ENCODE measurements around the gene STAT5A. TPM values are rescaled to one million over a fixed set of nuclear protein-coding genes. Genes with fewer than 3 reads are reported as not detected.
"Not testable (repeated sequence)": the region's sequence is repeated elsewhere in the genome, so short reads cannot be mapped to it uniquely, and the experiment has no call there.

The STAT5A gene
- total RNA-seq, 1 donor from 2014 or later = 21.9 TPM

DNA sequence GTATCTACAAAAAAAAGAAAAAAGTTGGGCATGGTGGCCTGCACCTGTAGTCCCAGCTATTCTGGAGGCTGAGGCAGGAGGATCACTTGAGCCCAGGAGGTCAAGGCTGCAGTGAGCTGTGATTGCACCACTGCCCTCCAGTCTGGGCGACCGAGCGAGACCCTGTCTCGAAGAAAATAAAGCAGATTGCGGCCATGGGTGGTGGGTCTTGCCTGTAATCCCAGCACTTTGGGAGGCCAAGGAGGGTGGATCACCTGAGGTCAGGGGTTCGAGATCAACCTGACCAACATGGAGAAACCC is 16.7 kb downstream of the STAT5A start:
- DNase-seq (ENCODE audit: extremely low read depth, low read depth, low spot score) = not testable (repeated sequence)

DNA sequence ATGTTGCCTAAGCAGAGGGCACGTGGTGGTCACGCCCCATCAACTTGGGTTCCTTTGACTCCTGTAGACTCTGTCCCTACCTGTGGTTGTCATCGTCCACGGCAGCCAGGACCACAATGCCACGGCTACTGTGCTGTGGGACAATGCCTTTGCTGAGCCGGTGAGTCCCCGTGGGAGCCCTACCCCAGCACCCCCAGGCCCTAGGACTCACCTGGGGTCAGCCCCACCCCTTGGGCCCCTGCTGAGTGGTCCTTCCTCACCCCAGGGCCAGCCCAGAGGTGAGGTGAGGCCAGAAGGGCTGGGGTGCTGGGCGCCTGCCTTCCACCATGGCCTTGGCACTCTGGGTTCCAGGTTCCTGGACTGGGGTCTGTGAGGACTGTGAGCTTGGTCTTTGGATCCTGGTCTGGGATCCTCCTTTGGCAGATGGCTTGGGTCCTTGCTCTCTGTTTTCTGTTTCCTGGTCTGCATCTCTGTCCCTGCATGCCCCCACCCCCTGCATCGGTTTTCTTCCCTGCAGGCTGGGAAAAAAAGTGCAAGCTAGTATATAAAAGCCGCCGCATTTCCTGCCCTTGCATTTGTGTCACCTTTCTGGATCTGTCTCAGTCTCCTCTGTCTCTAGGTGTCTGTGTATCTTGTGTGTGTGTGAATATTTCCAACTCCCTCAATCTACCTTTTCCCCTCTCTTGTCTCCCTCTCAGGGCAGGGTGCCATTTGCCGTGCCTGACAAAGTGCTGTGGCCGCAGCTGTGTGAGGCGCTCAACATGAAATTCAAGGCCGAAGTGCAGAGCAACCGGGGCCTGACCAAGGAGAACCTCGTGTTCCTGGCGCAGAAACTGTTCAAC is 17.5 kb downstream of the STAT5A start:
- no peak for DNase-seq (ENCODE audit: extremely low read depth, low read depth, low spot score)

DNA sequence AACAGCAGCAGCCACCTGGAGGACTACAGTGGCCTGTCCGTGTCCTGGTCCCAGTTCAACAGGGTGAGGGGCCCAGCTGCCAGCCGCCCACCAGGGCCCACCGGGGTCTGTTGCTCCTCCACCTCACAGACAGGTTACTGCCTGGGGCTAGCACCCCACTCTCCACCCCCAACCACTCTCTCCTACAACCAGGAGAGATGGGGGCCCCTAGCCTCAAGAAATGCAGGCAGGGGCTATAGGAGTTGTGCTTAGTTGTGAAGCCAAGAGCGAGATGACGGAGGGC is 18.0 kb downstream of the STAT5A start:
- DNase-seq (ENCODE audit: extremely low read depth, low read depth, low spot score) = no peak

DNA sequence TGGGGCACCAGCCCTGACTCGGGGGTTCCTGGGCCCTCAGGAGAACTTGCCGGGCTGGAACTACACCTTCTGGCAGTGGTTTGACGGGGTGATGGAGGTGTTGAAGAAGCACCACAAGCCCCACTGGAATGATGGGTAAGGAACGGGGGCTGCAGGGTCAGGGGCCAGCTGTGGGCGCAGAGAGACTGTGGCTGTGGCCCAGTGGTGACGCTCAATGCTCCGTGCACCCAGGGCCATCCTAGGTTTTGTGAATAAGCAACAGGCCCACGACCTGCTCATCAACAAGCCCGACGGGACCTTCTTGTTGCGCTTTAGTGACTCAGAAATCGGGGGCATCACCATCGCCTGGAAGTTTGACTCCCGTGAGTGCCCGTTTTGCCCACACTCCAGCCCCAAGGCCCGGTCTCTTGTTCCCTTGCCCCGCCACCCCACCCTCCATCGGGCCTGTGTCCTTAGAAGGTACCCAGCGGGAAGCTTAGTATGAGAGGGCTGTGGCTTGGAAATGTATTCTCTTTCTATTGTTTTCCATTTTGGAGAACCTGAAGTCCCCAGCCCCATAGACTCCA is 19.1 kb downstream of the STAT5A start:
- DNase-seq (ENCODE audit: extremely low read depth, low read depth, low spot score) = no peak

DNA sequence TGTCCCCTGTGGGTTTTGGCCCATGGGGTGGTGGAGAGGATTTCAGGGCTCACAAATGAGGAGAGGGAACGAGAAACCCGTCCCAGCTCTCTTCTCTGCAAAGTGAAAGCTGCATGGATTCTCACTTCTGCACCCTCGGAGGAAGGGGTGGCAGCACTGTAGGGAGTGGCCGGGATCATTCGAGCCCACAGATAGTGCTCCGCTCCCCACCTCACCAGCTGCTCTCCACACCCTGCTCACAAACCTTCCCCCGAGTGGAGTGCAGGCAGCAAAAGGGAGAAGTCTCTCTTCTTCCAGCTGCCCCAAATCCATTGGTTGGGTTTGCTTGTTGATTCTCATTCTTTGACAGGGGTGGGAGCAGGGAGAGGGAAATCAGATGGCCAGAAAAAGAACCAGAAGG is 20.1 kb downstream of the STAT5A start:
- no peak for DNase-seq (ENCODE audit: extremely low read depth, low read depth, low spot score)

DNA sequence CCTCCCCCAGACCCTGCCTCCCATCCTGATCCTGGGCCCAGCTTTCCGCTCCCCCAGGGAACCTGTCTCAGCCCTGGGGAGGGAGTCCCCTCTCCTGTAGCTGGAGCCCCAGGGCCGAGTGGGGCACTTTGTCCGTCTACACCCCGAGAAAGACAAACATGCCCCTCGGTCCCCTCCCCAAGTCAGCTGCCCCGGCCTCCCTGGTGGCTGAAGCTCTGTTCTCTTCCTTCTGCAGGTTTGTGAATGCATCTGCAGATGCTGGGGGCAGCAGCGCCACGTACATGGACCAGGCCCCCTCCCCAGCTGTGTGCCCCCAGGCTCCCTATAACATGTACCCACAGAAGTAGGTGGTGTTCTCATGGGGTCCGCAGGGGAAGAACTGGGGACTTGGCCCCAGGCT is 20.8 kb downstream of the STAT5A start:
- DNase-seq (ENCODE audit: extremely low read depth, low read depth, low spot score) = no peak

DNA sequence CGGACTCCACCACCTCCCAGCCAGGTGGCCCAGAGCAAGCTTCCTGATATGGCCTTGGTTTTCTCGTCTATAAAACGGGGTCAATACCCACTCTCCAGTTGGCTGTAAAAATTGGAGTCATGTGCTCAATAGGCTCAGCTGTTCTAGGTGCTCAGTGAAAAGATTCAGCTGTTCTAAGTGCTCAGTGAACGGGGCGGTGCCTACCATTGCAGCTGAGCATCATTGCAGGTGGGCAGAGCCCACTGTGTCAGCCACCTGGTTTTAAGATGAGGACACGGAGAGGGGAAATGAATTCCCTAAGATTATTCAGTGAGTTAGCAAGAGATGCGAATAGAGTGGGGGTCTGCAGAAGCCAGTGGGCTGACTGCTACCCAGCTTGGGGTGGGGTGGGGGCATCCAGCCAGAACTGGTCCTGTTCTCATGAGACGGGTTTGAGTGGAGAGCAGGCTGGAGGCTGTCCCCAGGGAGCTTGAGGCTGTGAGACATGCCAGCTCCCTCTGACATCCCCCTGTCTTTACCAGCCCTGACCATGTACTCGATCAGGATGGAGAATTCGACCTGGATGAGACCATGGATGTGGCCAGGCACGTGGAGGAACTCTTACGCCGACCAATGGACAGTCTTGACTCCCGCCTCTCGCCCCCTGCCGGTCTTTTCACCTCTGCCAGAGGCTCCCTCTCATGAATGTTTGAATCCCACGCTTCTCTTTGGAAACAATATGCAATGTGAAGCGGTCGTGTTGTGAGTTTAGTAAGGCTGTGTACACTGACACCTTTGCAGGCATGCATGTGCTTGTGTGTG is 21.9 kb downstream of the STAT5A start:
- DNase-seq (ENCODE audit: extremely low read depth, low read depth, low spot score) = no peak

DNA sequence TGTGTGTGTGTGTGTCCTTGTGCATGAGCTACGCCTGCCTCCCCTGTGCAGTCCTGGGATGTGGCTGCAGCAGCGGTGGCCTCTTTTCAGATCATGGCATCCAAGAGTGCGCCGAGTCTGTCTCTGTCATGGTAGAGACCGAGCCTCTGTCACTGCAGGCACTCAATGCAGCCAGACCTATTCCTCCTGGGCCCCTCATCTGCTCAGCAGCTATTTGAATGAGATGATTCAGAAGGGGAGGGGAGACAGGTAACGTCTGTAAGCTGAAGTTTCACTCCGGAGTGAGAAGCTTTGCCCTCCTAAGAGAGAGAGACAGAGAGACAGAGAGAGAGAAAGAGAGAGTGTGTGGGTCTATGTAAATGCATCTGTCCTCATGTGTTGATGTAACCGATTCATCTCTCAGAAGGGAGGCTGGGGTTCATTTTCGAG is 22.5 kb downstream of the STAT5A start:
- no peak for DNase-seq (ENCODE audit: extremely low read depth, low read depth, low spot score)

DNA sequence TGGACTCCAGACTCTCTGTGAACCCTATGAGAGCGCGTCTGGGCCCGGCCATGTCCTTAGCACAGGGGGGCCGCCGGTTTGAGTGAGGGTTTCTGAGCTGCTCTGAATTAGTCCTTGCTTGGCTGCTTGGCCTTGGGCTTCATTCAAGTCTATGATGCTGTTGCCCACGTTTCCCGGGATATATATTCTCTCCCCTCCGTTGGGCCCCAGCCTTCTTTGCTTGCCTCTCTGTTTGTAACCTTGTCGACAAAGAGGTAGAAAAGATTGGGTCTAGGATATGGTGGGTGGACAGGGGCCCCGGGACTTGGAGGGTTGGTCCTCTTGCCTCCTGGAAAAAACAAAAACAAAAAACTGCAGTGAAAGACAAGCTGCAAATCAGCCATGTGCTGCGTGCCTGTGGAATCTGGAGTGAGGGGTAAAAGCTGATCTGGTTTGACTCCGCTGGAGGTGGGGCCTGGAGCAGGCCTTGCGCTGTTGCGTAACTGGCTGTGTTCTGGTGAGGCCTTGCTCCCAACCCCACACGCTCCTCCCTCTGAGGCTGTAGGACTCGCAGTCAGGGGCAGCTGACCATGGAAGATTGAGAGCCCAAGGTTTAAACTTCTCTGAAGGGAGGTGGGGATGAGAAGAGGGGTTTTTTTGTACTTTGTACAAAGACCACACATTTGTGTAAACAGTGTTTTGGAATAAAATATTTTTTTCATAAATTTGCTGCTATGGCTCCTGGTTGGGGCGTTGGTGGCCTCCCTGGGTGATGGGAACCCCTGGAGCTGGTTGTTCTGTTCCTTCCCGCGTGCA is 23.1 kb downstream of the STAT5A start:
- no peak for DNase-seq (ENCODE audit: extremely low read depth, low read depth, low spot score)

DNA sequence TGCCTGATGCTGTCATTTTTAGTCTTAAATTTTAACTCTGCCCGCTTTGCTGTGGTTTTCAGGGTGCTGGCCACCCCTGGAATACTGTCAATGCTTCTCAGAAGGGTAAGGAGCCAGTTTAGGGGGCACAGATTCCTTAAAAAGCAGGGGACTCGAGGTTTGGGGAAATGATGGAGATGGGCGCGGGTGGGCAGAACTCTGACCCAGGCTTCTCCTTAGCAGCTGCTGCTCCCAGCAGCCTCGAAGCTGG is 23.7 kb downstream of the STAT5A start:
- no peak for DNase-seq (ENCODE audit: extremely low read depth, low read depth, low spot score)

DNA sequence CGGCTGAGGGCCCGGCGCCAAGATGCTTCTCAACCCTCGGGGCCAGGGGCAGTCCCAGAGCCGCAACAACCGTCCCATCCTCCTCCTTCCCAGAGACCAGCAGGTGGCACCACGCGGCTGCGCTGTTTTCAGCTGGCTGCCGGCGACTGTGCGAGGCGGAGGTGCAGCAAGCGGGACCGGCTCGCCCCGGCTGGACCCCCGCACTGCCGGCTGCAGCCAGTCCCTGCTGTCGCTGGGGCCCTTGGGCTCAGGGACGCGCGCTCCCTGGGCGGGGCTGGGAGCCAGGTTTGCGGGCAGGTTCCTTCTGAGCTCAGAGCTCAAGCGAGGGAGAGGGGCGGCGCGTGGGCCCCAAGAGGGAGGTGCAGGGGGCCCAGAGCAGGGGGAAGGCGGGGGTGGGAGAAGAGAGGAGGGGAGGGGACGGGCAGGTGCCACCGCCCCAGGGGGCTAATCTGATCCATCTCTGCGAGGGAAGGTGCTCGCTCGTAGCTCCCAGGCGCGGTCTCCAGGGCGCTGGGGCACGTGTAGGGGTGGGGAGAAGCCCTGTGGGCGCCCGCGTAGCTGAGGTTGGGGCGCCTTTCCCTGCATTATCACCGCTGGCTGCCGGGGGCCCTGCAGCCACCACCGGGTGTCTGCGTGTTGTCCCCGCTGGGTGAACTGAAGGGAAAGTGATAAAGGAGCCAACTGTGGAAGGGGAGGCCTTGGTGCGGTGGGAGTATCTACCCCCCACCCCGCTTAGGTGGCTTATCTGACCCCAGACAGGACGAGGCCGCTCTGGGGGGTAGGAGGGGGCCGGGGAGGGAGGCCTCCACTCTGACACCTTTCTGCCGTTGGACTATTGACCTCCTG is 24.2 kb downstream of the STAT5A start:
- no peak for DNase-seq (ENCODE audit: extremely low read depth, low read depth, low spot score)

DNA sequence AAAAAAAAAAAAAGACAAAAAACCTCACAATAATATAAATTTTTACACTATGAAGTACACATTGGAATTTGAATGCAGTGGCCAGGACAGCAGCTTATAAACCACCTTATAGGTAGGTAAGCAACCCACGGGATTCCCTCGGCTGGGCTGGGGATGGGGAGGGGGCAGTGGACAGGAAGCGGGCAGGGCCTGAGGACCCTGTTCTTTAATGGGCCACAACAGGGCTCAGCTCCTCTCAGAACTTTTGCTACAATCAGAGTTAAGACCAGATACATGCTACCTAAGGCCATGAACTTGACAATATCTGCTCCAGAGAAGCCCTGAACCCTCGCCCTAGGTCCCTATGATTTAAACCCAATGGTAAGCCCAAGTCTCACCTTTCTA is 25.1 kb downstream of the STAT5A start:
- no peak for DNase-seq (ENCODE audit: extremely low read depth, low read depth, low spot score)

DNA sequence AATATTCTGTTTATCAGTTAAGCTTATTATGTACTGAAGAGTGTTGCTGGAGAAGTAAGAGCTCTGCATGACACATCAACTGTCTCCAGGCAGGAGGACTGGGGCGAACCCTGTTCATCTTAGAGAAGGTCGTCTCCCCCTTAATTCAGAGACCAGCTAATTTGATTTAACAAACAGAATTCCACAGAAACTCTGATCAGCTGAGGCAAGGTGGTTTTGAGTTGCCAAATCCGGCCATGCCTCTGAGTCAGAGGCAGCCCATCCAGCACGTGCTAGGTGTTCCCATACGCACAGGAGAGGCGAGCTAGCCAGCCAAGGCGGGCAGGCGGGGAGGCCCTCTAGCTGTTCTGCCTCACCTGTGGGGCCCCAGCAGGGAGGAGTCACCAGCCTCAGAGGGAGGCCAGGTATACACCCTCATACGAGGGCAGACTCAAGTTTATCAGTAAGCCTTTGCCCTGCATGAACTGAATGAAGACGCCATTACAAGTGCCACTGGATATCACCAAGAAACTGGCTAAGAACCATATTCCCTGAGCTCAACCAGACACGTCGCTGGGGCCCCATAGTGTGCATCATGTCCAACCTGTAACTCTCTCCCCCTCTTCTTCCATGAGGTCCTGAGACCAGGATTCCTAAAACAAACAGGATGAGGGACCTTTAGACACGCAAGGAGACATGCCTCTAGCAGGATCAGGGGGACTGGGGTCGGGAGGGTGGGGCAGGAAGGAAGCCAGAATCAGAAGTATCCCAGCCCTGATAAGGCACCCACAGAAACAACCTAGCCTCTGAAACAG is 25.7 kb downstream of the STAT5A start:
- no peak for DNase-seq (ENCODE audit: extremely low read depth, low read depth, low spot score)

DNA sequence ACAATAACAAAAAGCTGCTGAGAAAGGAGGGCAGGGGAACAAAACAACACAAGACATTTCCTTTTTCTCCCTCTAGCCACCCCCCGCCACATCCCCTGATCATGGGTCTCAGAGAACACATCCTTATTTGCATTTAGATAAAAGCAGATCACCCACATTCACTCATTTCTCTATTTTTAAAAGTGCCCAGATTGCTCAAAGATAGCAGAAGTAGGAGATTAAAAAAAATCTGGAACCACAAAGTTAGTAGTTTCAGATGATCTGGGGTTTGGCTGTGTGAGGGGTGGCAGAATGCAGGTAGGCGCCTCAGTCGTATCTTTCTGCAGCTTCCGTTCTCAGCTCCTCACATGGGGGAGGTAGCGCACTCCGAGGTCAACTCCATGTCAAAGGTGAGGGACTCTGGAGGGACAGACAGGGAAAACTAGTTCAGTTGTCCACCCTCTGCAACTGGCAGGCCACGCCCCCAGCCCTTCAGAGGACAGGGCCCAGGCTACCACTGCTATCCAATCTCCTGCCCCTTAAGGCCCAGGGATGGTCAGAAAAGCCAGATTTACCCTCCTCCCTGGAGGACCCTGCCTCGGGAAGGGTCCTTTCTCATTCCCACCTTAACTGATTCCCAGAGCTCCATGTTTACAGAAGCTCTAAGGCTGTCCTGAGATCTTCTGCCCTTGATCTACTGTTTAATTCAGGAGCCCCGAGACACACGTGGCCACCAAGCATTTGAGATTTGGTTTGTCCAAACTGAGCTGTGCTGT is 27.3 kb downstream of the STAT5A start:
- no peak for DNase-seq (ENCODE audit: extremely low read depth, low read depth, low spot score)

DNA sequence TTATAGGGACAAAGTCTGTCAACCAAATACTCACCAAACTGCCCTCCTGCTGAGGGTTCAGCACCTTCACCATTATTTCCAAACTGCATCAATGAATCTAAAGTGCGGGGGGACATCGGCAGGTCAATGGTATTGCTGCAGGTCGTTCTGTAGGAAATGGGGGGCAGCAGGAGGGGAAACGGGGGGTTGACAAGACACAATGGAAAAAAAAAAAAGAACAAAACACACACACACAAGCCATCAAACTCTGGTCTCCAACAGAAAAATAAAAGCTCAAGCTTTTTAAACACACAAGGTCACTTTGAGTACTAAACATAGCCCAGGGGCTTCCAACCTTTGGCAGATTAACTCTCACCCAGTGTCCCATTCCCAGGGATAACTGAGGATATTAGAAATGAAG is 28.5 kb downstream of the STAT5A start:
- no peak for DNase-seq (ENCODE audit: extremely low read depth, low read depth, low spot score)

DNA sequence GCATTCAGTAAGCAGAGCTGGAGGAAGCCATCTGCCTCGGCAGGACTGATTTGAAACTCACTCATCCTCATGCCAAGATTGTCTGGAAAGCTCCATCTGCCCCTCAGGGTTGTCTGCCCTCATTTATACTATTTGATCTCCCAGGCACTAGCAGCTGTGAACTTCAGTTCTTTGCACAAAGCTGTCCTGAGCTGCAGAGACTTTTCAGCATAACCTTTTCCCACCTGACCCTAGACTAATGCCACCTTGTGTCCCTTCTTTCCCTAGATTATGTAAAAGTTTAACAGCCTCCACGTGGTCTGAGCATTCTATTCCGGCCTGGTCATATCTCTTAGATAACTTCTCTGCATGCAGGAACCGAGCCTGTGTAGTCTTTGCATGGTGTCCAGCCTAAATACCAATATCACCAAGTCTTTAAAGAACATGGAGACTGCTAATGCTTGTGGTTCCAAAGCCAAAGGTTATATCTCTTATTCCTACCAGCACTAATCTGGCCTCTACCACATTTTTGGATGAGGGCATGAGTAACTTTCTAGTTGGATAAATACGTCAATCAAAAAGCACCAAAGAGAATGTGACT is 29.1 kb downstream of the STAT5A start:
- no peak for DNase-seq (ENCODE audit: extremely low read depth, low read depth, low spot score)

DNA sequence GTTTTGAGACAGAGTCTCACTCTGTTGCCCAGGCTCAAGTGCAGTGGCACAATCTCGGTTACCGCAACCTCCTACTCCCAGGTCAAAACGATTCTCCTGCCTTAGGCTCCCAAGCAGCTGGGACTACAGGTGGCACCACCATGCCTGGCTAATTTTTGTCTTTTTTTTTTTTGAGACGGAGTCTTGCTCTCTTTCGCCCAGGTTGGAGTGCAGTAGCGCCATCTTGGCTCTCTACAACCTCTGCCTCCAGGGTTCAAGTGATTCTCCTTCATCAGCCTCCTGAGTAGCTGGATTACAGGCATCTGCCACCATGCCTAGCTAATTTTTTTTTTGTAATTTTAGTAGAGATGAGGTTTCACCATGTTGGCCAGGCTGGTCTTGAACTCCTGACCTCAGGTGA is 29.7 kb downstream of the STAT5A start:
- not testable (repeated sequence) for DNase-seq (ENCODE audit: extremely low read depth, low read depth, low spot score)

DNA sequence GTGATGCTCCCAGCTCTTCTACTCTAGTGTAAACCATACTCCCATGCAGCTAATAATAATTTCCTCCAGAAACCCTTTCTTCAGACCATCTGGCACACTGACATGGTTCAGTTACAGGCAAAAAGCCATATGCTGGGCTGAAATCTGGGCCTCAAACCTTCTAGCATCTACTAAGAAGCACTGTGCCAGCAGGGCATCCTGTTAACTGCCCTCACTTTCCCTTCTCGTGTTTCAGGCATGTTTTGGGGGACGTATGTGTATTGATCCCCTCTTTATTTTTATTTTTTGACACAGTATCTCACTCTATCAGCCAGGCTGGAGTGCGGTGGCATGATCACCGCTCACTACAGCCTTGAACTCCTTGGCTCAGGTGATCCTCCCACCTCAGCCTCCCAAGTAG is 33.3 kb downstream of the STAT5A start:
- DNase-seq (ENCODE audit: extremely low read depth, low read depth, low spot score) = no peak
